ENCODE measurements around the gene CAMK2G.
A peak's percentile ranks its signal among the peaks of the same experiment; 100 is the strongest.

Gene CAMK2G

DNA sequence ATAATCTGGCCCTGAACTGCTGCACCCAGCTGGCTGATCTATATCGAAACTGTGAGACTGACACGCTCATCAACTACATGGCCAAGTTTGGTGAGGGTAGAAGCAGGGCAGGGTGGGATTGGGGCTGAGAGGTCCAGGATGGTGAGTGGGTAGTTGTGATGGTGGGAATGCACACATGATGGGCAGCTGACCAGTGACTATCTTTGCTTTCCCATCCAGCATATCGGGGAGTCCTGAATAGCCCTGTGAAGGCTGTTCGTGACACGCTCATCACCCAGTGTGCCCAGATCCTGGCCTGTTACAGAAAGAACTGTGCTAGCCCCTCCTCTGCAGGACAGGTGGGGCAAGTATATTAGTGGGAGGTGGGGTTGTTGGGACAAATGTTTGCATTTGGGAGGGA is 105.0 kb downstream of the CAMK2G start:
- peaks cover 16% of the 10 kb centered on the region for H3K79me2 ChIP-seq (ENCODE audit: insufficient read depth, low read length)
- DNase-seq (no peak), ATAC-seq (ENCODE audit: insufficient read depth, low read depth) (no peak)
- no peaks in the 10 kb centered on the region for H3K27me3 ChIP-seq (ENCODE audit: insufficient read depth, low read length, poor library complexity)
- no peak overlapping the region for H3K27ac ChIP-seq (ENCODE audit: low read length)
- H3K4me1 ChIP-seq (ENCODE audit: insufficient read depth, low read length): peaks cover 26% of the 10 kb centered on the region
- TF ChIP-seq, protein P1, sequence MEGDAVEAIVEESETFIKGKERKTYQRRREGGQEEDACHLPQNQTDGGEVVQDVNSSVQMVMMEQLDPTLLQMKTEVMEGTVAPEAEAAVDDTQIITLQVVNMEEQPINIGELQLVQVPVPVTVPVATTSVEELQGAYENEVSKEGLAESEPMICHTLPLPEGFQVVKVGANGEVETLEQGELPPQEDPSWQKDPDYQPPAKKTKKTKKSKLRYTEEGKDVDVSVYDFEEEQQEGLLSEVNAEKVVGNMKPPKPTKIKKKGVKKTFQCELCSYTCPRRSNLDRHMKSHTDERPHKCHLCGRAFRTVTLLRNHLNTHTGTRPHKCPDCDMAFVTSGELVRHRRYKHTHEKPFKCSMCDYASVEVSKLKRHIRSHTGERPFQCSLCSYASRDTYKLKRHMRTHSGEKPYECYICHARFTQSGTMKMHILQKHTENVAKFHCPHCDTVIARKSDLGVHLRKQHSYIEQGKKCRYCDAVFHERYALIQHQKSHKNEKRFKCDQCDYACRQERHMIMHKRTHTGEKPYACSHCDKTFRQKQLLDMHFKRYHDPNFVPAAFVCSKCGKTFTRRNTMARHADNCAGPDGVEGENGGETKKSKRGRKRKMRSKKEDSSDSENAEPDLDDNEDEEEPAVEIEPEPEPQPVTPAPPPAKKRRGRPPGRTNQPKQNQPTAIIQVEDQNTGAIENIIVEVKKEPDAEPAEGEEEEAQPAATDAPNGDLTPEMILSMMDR (IDR thresholded peaks at IDR 0.05; ENCODE audit: borderline replicate concordance, extremely low read depth, low read length, poor library complexity, severe bottlenecking): no peak
- TF ChIP-seq EZH2 (IDR thresholded peaks at IDR 0.05; ENCODE audit: borderline replicate concordance, low read depth, low read length, severe bottlenecking): no peak
- peaks cover 82% of the 10 kb centered on the region for H3K36me3 ChIP-seq (ENCODE audit: insufficient read depth, low read length)
- H4K20me1 ChIP-seq (ENCODE audit: insufficient read depth, low read length): 0 out of 2 replicates have a peak, but pooled peaks cover under 1% of the 10 kb centered on the region
- no peak overlapping the region for H3K4me2 ChIP-seq (ENCODE audit: insufficient read depth, low read length)
- no peak overlapping the region for H3K9ac ChIP-seq (ENCODE audit: low read depth, low read length)
- no peaks in the 10 kb centered on the region for H3K9me3 ChIP-seq (ENCODE audit: insufficient read depth, low read length, severe bottlenecking)
- H3K4me3 ChIP-seq (ENCODE audit: low read depth in 1 of 2, low read length in 2 of 2): no peak overlapping the region
- H2AFZ ChIP-seq (ENCODE audit: low read depth, low read length): no peak overlapping the region

GRCh38 chr10:73768881-73769280 is 105.5 kb downstream of the CAMK2G start:
- DNase-seq (no peak), ATAC-seq (ENCODE audit: insufficient read depth, low read depth) (no peak)
- H3K9me3 ChIP-seq (ENCODE audit: insufficient read depth, low read length, severe bottlenecking): no peaks in the 10 kb centered on the region
- peaks cover 82% of the 10 kb centered on the region for H3K36me3 ChIP-seq (ENCODE audit: insufficient read depth, low read length)
- no peak overlapping the region for H3K27ac ChIP-seq (ENCODE audit: low read length)
- H3K9ac ChIP-seq (ENCODE audit: low read depth, low read length): no peak overlapping the region
- TF ChIP-seq, protein P1 (IDR thresholded peaks at IDR 0.05; ENCODE audit: borderline replicate concordance, extremely low read depth, low read length, poor library complexity, severe bottlenecking): peak; percentile 7
- TF ChIP-seq EZH2 (IDR thresholded peaks at IDR 0.05; ENCODE audit: borderline replicate concordance, low read depth, low read length, severe bottlenecking): no peak
- H3K4me1 ChIP-seq (ENCODE audit: insufficient read depth, low read length): peaks cover 21% of the 10 kb centered on the region
- peaks cover 11% of the 10 kb centered on the region for H3K79me2 ChIP-seq (ENCODE audit: insufficient read depth, low read length)
- H4K20me1 ChIP-seq (ENCODE audit: insufficient read depth, low read length): no peaks in the 10 kb centered on the region
- no peak overlapping the region for H3K4me2 ChIP-seq (ENCODE audit: insufficient read depth, low read length)
- H3K4me3 ChIP-seq (ENCODE audit: low read depth in 1 of 2, low read length in 2 of 2): no peak overlapping the region
- no peak overlapping the region for H2AFZ ChIP-seq (ENCODE audit: low read depth, low read length)
- no peaks in the 10 kb centered on the region for H3K27me3 ChIP-seq (ENCODE audit: insufficient read depth, low read length, poor library complexity)

GRCh38 chr10:73765066-73765465 is 109.3 kb downstream of the CAMK2G start:
- H3K4me3 ChIP-seq (ENCODE audit: low read depth in 1 of 2, low read length in 2 of 2): no peak overlapping the region
- H3K79me2 ChIP-seq (ENCODE audit: insufficient read depth, low read length): 0 out of 2 replicates have a peak, but pooled peaks cover 2% of the 10 kb centered on the region
- DNase-seq (no peak), ATAC-seq (ENCODE audit: insufficient read depth, low read depth) (no peak)
- H3K9me3 ChIP-seq (ENCODE audit: insufficient read depth, low read length, severe bottlenecking): no peaks in the 10 kb centered on the region
- TF ChIP-seq, protein P1 (IDR thresholded peaks at IDR 0.05; ENCODE audit: borderline replicate concordance, extremely low read depth, low read length, poor library complexity, severe bottlenecking): no peak
- no peak for TF ChIP-seq EZH2 (IDR thresholded peaks at IDR 0.05; ENCODE audit: borderline replicate concordance, low read depth, low read length, severe bottlenecking)
- no peak overlapping the region for H2AFZ ChIP-seq (ENCODE audit: low read depth, low read length)
- peaks cover 95% of the 10 kb centered on the region for H3K36me3 ChIP-seq (ENCODE audit: insufficient read depth, low read length)
- H3K4me1 ChIP-seq (ENCODE audit: insufficient read depth, low read length): no peaks in the 10 kb centered on the region
- H3K27me3 ChIP-seq (ENCODE audit: insufficient read depth, low read length, poor library complexity): no peaks in the 10 kb centered on the region
- no peak overlapping the region for H3K27ac ChIP-seq (ENCODE audit: low read length)
- H3K4me2 ChIP-seq (ENCODE audit: insufficient read depth, low read length): no peak overlapping the region
- H4K20me1 ChIP-seq (ENCODE audit: insufficient read depth, low read length): peaks cover 5% of the 10 kb centered on the region; the same call in 1 of the 2 replicates
- no peak overlapping the region for H3K9ac ChIP-seq (ENCODE audit: low read depth, low read length)

GRCh38 chr10:73763343-73763742 is 111.0 kb downstream of the CAMK2G start:
- ATAC-seq (ENCODE audit: insufficient read depth, low read depth): no peak
- no peaks in the 10 kb centered on the region for H3K9me3 ChIP-seq (ENCODE audit: insufficient read depth, low read length, severe bottlenecking)

More at GRCh38 chr10:73763343-73763742, 111.0 kb downstream of the CAMK2G start:
- H3K27me3 ChIP-seq (ENCODE audit: insufficient read depth, low read length, poor library complexity): no peaks in the 10 kb centered on the region
- no peak overlapping the region for H3K4me3 ChIP-seq (ENCODE audit: low read depth in 1 of 2, low read length in 2 of 2)
- peaks cover 5% of the 10 kb centered on the region; the same call in 1 of the 2 replicates for H4K20me1 ChIP-seq (ENCODE audit: insufficient read depth, low read length)
- peaks cover 94% of the 10 kb centered on the region for H3K36me3 ChIP-seq (ENCODE audit: insufficient read depth, low read length)
- no peak overlapping the region for H3K9ac ChIP-seq (ENCODE audit: low read depth, low read length)
- no peaks in the 10 kb centered on the region for H3K4me1 ChIP-seq (ENCODE audit: insufficient read depth, low read length)
- TF ChIP-seq, protein P1 (IDR thresholded peaks at IDR 0.05; ENCODE audit: borderline replicate concordance, extremely low read depth, low read length, poor library complexity, severe bottlenecking): no peak
- TF ChIP-seq EZH2 (IDR thresholded peaks at IDR 0.05; ENCODE audit: borderline replicate concordance, low read depth, low read length, severe bottlenecking): no peak
- H2AFZ ChIP-seq (ENCODE audit: low read depth, low read length): no peak overlapping the region
- DNase-seq: no peak
- H3K79me2 ChIP-seq (ENCODE audit: insufficient read depth, low read length): peaks cover 10% of the 10 kb centered on the region
- H3K27ac ChIP-seq (ENCODE audit: low read length): no peak overlapping the region
- H3K4me2 ChIP-seq (ENCODE audit: insufficient read depth, low read length): no peak overlapping the region
